Subcutaneous abdominal adipose tissue (tissue), 5 donors: ENCODE data around the gene GPC6.

ENCODE experiments used
- H3K27ac ChIP-seq: one replicate; pipeline ENCODE4 v1.7.0; 2013; ENCODE audit warnings: low read depth, mild to moderate bottlenecking, inconsistent platforms, low read length, moderate library complexity
- H3K27me3 ChIP-seq, 5 donors: one replicate each; pipeline ENCODE4 v1.7.0; 2013; ENCODE audit warnings: low read length in 5 of 5, inconsistent platforms in 1 of 5; ENCODE audit not compliant: control insufficient read depth in 5 of 5, insufficient read depth in 4 of 5
- H3K36me3 ChIP-seq, 5 donors: one replicate each; pipeline ENCODE4 v1.7.0; 2013; ENCODE audit warnings: low read length in 5 of 5; ENCODE audit not compliant: control insufficient read depth in 5 of 5, insufficient read depth in 5 of 5
- H3K4me1 ChIP-seq, 5 donors: one replicate each; pipeline ENCODE4 v1.7.0; 2013; ENCODE audit warnings: low read length in 5 of 5, mild to moderate bottlenecking in 3 of 5, moderate library complexity in 1 of 5; ENCODE audit not compliant: control insufficient read depth in 5 of 5, insufficient read depth in 5 of 5
- H3K4me3 ChIP-seq, 5 donors: one replicate each; pipeline ENCODE4 v1.7.0; 2013; ENCODE audit warnings: low read length in 5 of 5, low read depth in 1 of 5
- H3K9ac ChIP-seq, 5 donors: one replicate each; pipeline ENCODE4 v1.7.0; 2013; ENCODE audit warnings: low read length in 5 of 5, mild to moderate bottlenecking in 4 of 5, moderate library complexity in 3 of 5
- H3K9me3 ChIP-seq, 5 donors: one replicate each; pipeline ENCODE4 v1.7.0; 2013; ENCODE audit warnings: low read length in 5 of 5; ENCODE audit not compliant: control insufficient read depth in 5 of 5
- donor health status: healthy.
- donor health status: healthy.
- donor health status: healthy.
- donor health status: healthy.
- donor health status: healthy.

The GPC6 gene

DNA sequence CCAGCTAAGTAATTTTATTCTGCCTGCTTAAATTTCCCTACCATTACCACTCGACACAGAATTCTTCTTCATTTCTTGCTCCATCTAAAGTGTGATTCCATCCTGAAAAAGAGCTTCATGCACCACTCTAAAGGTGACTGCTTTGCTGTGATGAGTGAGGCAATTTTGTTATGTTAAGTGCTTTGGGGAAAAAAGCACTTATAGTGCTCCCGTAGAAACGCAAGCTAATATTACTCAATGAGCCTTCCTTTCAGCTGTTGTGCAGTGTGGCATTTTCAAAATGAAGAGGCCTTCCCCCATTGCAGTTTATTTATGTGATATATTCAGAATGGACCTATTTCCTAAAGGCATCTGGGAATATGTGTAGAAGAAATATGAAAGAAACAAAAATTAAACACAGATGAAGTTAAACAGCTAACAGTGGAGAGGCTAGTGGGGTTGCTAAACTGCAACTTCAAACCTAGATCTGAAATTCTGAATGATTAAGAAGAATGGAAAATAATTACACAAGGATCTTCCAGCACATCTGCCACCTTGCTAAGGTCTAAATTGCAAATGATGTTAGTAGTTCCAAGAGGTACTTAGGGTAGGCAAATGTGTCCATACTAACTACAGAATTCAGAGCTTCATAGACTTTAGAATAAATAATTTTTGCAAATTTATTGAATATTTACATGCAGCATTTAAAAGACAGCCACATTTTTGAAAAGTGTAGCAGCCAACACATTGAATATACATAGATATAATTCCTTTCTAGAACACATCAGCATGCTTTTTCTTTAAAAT lies 1041.2 kb downstream of the GPC6 start:
- H3K9ac ChIP-seq, result no peak overlapping the region
- H3K27me3 ChIP-seq, result no peaks in the 10 kb centered on the region
- H3K9me3 ChIP-seq, result no peaks in the 10 kb centered on the region
- H3K4me1 ChIP-seq, result no peaks in the 10 kb centered on the region
- H3K36me3 ChIP-seq, result no peaks in the 10 kb centered on the region
- no peak overlapping the region for H3K27ac ChIP-seq
- H3K4me3 ChIP-seq, result no peak overlapping the region

DNA sequence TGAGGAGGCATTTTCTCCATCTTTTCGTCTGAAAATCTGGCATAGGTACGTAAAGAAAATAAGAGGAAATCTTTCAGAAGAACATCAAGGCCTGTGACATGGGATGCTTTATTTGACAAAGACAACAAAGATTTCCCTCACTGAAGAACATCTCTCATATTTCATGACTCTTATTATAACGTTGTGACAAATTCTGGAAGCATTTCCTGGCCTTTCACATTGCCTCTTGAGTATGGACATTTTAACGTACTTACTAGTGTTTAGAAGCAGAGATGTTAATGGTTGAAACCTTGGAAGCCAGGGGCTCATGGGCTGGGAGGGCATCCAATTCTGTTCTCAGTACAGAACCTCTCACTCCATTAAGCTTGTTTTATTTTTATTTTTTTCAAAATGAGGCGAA lies 1042.1 kb downstream of the GPC6 start:
- Histone ChIP-seq H3K9me3 (no peaks in the 10 kb centered on the region), H3K4me3 (no peak overlapping the region), H3K9ac (no peak overlapping the region), H3K27ac (no peak overlapping the region), H3K4me1 (no peaks in the 10 kb centered on the region), H3K27me3 (no peaks in the 10 kb centered on the region), H3K36me3 (no peaks in the 10 kb centered on the region)

DNA sequence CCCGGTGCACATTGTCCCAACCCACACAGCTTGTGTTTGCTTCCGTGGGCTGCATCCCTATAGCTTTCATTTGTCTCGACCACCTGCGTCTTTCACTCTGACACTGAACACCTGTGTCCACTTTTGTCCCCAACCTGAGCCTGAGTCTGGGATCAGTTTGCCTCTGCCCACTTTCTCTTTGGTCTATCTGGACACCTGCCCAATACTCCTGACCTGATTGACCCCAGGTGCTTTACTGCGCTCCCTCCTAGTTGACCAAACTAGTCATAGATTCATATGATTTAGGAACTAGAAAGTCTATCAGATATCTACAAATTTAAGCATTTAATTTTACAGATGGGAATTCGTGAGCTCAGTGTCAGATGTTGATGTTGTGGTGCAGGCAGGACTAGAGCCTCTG lies 1043.0 kb downstream of the GPC6 start:
- H3K9ac ChIP-seq, result no peak overlapping the region
- no peaks in the 10 kb centered on the region for H3K9me3 ChIP-seq
- H3K4me3 ChIP-seq, result no peak overlapping the region
- H3K36me3 ChIP-seq, result no peaks in the 10 kb centered on the region
- H3K27me3 ChIP-seq, result no peaks in the 10 kb centered on the region
- H3K27ac ChIP-seq, result no peak overlapping the region
- H3K4me1 ChIP-seq, result no peaks in the 10 kb centered on the region

DNA sequence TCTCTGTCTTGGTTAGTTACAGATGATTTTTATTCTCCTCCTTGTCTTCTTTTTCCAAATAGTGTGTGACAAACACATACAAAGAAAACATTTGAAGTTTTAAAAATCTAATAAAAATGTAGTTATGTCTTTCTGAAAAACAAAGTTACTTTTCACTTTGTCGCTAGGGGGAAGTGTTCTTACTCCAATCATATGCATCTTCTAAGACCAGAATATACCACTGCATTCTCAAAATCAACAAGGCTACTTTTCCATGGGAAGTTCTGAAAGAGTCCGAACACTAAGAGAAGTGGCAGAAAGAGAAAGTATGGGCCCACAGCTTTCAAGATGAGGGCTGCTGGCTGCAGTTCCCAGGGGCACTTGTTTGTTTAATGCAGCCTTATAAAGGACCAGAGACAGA lies 1043.9 kb downstream of the GPC6 start:
- H3K4me1 ChIP-seq, result no peaks in the 10 kb centered on the region
- H3K4me3 ChIP-seq, result no peak overlapping the region
- no peaks in the 10 kb centered on the region for H3K36me3 ChIP-seq
- H3K27me3 ChIP-seq, result no peaks in the 10 kb centered on the region
- no peak overlapping the region for H3K9ac ChIP-seq
- H3K27ac ChIP-seq, result no peak overlapping the region
- H3K9me3 ChIP-seq, result no peaks in the 10 kb centered on the region

DNA sequence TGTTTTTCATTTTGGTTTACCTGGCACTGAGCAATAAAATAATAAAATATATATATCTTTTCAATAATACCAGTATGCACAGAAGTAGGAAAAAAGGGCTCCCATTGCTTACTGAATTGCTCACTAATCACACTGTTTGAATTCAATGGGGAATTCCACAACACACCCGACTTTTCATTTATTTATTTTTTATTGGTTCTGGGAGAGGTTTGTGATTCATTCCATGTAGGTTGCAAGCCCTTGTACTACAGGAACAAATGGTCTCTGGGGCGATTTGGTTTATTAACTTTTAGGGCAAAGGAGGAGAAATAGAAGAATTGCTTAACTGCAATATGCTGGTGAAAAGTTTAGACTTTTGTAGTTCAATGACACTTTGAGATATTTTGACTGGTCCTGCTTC lies 1045.4 kb downstream of the GPC6 start:
- Histone ChIP-seq H3K9me3 (peaks cover 0 to 2% (median 0%) of the 10 kb centered on the region in 5 donors), H3K36me3 (no peaks in the 10 kb centered on the region), H3K9ac (no peak overlapping the region), H3K27me3 (no peaks in the 10 kb centered on the region), H3K27ac (no peak overlapping the region), H3K4me1 (no peaks in the 10 kb centered on the region), H3K4me3 (no peak overlapping the region)

DNA sequence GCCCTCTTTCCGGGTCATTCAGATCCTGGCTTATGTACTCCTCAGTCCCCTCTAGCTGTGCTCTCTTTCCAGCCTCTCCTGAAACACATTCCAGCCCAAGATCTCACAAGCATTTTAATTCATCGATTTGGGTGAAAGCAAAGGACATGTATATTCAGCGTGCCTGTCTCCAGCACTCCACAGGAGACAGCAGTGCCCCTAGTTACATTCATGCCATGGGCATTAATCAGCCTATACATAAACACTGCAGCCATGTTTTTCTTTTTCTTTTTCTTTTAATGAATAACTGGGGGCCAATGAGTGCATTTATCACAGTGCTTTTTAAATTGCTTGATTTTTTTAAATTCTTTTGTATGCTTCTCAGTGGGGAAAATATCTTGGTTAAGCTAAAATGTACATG lies 1053.7 kb downstream of the GPC6 start:
- H3K9ac ChIP-seq, result no peak overlapping the region
- H3K27ac ChIP-seq, result no peak overlapping the region
- H3K4me3 ChIP-seq, result no peak overlapping the region
- peaks cover 0 to 4% (median 0%) of the 10 kb centered on the region in 5 donors for H3K9me3 ChIP-seq
- H3K27me3 ChIP-seq, result no peaks in the 10 kb centered on the region
- no peaks in the 10 kb centered on the region for H3K36me3 ChIP-seq
- no peaks in the 10 kb centered on the region for H3K4me1 ChIP-seq

DNA sequence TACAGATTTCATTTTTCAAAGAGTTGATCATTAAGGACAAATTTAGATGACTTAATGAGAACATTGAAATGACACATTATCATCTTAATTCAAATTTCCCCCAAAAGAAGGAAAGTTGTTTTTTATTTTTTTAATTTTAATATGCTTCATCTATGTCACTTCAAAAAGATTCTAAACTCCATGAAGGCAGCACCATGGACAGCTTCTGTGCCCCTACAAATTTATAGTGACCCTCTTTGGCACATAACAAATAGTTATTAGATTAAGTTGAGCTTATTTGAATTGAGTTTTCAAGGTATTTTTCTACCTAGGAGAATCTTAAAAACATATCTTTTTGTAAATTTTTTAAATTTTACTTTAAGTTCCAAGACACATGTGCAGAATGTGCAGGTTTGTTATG lies 1054.2 kb downstream of the GPC6 start:
- H3K27ac ChIP-seq, result no peak overlapping the region
- no peak overlapping the region for H3K4me3 ChIP-seq
- no peaks in the 10 kb centered on the region for H3K36me3 ChIP-seq
- H3K9ac ChIP-seq, result no peak overlapping the region
- H3K9me3 ChIP-seq, result peaks cover 0 to 4% (median 0%) of the 10 kb centered on the region in 5 donors
- H3K27me3 ChIP-seq, result no peaks in the 10 kb centered on the region
- no peaks in the 10 kb centered on the region for H3K4me1 ChIP-seq

DNA sequence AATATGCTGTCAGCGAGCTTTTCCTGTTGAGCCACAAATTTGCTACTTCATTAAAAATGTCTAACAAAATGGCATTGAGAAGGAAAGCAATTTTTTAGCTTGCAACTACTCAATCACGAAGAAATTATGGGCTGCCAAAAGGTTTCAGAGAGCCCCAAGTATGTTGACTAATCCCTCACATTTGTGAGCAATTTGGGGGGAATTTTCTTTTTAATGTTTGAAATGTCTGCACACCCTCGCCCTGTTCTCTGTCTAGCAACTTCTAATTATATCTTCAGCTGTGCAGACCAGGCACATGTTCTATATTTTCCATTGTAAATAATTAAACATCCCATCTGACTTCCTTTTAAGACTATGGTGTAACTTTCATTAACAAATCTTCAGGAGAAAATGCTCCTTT lies 1060.0 kb downstream of the GPC6 start:
- Histone ChIP-seq H3K9ac (no peak overlapping the region), H3K27ac (no peak overlapping the region), H3K9me3 (peaks cover 0 to 4% (median 0%) of the 10 kb centered on the region in 5 donors), H3K4me3 (no peak overlapping the region), H3K27me3 (no peaks in the 10 kb centered on the region), H3K4me1 (no peaks in the 10 kb centered on the region), H3K36me3 (no peaks in the 10 kb centered on the region)

DNA sequence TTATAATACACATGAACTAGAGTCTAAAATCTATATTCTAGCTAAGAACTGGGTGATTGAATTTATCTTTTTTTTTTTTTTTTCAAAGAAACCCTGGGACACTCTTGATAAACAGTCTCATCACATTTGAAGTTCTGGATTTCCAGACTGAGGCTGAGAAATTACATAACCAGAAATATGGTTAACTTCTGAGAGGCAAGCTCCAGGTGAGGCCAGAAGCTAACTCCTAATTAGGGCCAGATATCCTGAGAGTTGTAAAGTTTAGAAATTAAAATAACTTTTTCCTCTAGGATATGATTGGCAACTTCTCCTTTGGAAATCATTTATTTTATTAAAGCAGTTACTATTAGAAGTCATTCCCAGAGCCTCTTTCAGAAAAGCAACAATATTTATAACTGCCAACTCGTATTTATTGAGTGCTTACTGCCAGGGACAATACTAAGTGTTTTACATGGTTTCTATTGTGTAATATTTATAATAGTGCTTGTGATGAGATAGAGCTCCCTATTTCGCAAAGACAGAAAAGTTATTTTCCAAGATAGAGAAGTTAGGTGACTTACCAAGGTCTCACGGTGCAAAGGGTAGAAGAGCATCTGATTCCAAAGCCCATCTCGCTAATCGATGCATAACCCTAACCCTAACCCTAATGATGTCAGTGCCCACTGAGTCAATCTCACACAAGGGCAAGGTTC lies 1065.2 kb downstream of the GPC6 start:
- Histone ChIP-seq H3K36me3 (no peaks in the 10 kb centered on the region), H3K4me3 (no peak overlapping the region), H3K9me3 (no peaks in the 10 kb centered on the region), H3K9ac (no peak overlapping the region), H3K4me1 (no peaks in the 10 kb centered on the region), H3K27ac (no peak overlapping the region), H3K27me3 (no peaks in the 10 kb centered on the region)

DNA sequence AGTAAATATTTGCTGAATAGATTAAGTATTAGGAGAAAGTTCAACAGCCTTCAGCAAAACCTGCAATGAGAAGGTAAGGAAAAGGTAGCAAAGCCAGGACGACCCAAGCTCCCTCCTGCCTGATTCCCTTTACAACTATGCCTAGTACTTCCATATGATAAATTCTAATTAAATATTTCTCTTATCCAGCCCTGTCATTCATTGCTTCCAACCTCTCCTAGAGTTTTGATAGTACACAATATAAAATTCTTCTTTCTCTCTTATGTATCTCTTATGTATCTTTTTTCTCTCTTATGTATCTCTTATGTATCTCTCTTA lies 1065.7 kb downstream of the GPC6 start:
- H3K4me3 ChIP-seq, result no peak overlapping the region
- H3K27me3 ChIP-seq, result no peaks in the 10 kb centered on the region
- no peak overlapping the region for H3K9ac ChIP-seq
- no peaks in the 10 kb centered on the region for H3K36me3 ChIP-seq
- no peaks in the 10 kb centered on the region for H3K9me3 ChIP-seq
- H3K27ac ChIP-seq, result no peak overlapping the region
- no peaks in the 10 kb centered on the region for H3K4me1 ChIP-seq
